GM18508 (cell line): ENCODE measurements around the gene CERT1.
"Not testable (repeated sequence)": the region's sequence is repeated elsewhere in the genome, so short reads cannot be mapped to it uniquely, and the experiment has no call there.

Experiments
- ATAC-seq: cut with Tn5 transposase; IDR thresholded peaks from one replicate; pipeline ENCODE4 v1.9.1; 2021; ENCODE audit warnings: moderate number of reproducible peaks; ENCODE audit not compliant: insufficient read depth, unreplicated experiment

The CERT1 gene

DNA sequence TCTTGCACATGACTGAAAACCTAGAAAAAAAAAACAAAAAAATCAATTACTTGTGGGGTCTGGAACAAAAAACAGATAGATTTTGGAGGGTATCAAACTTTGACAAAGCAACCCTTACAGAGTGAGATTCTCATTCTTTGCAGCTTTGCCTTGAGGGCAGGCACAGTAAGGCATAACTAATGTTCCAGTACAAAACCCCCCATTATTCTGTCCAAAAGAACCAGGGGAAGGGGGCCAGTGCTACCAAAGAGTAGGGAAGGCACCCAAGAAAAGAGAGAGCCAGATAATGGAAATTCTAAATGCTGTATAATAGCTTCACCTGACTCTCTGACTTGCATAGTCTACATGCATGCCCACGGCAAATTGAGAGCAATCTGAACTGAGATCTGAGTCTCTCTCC is 13.2 kb upstream of the CERT1 start:
- ATAC-seq: no peak

DNA sequence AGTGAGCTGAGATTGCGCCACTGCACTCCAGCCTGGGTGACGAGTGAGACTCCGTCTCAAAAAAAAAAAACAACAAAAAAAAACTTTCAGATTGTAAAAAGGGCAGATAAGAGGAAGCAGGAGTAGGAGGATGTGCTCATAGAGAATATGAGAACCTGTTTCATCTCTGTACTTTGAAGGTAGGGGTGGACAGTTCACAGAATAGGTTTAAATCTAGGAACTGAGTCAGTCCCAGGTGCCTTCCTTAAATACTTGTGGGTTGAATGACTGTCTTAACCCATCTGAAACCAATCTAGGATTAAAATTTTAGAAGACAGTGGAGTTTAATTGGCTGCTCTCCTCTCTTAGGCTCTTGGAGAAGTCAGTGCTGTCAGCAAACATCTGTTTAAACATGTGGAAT is 12.6 kb upstream of the CERT1 start:
- ATAC-seq: peak; percentile 82

DNA sequence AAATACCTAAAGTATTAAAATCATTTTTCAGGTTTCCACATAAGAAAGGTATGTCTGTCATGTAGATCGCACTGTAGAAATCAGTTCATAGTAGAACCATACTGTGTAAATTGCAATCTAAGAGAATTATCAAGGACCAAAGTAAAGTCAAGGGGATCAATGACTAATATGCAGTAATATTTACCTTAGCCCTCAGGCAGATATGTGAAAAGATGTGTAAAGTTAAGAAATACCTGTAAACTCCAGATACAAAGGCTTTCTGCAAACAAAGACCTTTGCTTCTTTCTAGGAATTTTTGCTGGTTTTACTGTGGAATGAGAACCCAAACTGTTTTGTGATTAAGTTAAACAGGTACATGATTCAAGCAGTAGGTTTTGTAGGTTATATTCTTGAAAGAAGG is 11.8 kb upstream of the CERT1 start:
- no peak for ATAC-seq

DNA sequence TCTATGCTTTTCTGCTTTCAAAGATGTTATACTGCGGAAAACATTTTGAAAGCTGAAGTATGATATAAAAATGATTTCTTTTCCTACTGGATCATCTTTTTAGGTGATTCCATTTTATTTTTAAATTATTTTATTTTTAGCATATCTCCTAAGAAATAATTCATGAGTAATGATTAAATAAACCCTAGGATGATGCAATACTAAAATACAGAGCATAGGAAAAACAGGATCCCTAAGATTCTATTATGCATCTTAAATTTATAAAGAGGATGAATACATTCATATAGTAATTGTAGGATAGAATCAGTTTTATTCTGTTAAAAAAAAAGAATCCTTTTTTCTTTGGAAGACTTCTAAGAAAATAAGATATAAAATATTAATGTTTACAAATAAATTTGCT is 11.1 kb upstream of the CERT1 start:
- no peak for ATAC-seq

DNA sequence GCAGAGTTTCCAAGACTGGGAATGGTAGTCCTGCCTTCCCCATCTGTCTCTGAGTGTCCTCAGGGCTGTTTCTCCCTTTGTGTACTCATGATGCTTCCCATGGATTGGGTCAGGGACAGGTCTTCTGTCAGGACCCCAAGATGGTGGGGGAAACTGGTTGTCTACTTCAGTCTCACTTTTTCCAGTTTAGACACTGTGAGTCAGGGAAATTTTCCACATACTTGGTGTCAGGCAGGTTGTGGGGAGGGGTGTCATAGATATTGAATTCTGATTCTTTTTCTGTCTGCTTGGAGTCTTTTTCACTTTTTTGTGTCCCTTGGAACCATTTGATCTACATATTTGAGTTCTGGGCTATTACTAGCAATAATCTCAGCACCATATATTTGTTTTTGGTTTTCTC is 10.6 kb upstream of the CERT1 start:
- ATAC-seq: no peak

DNA sequence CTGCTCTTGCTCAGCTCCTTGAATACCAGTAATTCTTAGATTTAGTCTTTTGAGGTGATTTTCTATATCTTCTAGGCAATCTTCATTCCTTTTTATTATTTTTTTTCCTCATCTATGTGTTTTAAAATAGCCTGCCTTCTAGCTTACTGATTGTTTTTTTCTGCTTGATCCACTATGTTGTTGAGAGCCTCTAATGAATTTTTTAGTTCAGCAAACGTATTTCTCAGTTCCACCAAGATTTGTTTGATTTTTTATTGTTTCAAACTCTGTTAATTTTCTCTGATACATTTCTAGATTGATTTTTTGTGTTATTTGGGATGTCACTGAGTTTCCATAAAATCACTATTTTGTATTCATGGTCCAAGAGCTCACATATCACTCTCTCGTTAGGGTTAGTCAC is 9.8 kb upstream of the CERT1 start:
- no peak for ATAC-seq

DNA sequence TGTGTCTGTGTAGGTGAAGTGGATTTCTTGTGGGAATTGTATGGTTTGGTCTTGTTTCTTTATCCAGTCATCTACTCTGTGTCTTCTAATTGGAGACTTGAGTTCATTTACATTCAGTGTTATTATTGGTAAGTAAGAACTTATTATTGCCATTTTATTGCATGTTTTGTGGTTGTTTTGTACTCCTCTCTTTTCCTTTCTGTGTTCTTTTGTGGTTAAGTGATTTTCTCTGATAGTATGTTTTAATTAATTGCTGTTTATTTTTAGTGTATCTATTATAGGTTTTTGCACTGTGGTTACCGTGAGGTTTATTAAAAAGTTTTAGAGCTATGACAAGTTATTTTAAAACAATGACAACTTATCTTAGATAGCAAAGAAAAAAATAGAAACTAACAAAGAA is 8.3 kb upstream of the CERT1 start:
- no peak for ATAC-seq

DNA sequence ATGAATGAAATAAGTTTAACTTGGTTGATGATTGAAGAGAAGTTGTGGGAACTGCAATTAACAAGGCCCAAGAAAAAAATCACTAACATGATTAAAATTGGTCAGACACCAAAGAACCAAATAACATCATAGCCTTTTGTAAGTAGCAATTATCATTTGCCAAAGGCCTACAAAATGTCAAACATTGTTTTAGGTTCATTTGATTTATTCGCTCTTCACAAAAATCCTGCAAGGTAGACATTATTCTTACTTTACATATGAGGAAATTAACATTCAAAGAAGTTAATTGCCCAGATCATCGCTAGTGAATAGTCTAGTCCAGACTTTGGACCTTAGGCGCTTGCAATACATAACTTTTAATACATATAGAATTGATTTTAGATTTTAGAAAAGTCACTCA is 2.9 kb upstream of the CERT1 start:
- ATAC-seq: no peak

DNA sequence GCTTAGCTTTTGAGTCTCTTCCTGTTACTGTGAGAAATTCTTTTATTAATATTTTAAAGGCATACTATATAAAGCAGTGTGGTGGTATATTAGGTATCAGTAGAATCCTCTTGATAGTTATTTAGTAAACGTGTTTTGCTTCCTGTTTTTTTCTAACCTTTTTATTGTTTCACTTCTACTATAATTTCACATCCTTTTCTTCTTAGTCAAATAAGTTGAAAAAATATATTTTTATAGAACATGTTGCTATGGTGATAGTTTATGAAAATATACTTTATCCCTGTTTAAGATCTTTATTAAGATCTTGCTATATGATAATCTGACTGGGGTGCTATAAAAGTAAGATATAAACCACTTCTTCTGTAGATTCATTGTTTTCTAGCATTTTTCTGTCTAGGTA is 2.4 kb upstream of the CERT1 start:
- no peak for ATAC-seq

DNA sequence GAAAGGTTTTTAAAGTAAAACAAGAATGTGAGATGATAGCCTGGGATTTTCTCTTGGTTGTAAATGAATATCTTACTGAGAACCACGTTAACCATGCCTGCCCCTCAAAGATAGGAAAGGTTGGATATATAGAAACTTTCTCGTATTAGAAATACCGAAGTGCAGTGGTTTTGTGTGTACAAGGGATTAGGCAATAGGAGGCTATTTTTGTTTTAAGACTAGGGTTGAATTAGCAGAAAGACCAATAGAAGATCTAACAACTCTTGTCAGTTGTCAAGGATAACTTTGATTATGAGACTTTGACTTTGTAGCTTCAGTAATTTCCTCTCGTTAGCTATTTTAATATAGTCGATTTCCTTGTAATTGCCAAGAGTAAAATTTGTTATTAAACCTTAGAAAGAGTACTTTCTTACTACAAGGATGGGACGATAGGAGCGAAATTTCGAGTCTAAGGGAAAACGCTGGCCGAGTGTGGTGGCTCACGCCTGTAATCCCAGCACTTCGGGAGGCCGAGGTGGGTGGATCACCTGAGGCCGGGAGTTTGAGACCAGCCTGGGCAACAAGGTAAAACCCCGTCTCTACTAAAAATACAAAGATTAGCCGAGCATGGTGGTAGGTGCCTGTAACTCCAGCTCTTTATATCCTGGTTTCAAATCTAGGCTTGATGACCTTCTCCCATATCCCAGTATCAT is 1.1 kb upstream of the CERT1 start:
- ATAC-seq: no peak

DNA sequence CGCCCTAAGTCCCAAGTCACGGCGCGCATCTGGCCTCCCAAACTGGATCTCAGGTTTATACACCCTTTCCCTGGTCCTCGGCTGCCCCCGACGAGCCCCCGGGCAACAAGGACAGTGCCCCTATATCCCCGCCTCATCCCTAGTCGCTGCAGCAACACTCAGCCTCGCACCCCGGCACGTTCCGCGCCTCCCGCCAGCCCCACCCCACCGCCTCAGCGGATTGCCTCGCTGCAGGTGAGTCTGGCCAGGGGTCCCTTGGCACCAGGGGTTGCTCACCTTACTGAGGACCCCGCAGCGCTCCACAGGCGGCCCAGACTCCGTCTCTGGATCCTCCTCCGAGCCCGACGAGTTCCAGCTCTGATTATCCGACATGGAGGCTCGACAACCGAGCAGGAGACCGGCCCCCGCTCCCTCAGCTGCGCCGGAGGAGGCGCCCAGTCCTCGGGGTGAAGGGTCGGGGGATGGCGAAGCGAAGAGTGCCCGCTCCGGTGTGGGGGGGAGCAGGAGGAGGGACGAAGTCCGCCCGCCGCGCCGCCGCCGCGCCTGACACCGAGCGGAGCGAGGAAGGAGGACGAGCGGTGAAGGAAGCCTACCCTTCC is 494 bp downstream of the CERT1 start:
- ATAC-seq: peak; percentile 11

DNA sequence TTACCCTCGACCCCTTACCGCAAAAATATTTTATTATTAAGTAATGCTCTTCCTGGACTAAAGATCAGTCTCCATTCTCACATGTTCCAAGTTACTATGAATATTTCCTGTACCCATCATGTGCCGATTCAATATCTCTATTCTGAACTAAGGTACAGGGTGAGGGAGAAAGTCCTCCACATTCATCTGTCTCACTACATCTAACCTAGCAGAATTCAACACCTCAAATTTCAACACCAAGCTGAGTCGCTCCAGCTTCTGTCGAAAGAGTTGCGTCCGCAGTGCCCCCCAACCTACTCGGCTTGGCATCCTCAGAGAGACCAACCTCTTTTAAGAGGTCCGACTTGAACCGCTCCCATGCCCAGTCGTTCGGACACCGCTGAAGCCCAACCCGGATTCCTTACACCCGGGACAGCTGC is 1.0 kb downstream of the CERT1 start:
- no peak for ATAC-seq

DNA sequence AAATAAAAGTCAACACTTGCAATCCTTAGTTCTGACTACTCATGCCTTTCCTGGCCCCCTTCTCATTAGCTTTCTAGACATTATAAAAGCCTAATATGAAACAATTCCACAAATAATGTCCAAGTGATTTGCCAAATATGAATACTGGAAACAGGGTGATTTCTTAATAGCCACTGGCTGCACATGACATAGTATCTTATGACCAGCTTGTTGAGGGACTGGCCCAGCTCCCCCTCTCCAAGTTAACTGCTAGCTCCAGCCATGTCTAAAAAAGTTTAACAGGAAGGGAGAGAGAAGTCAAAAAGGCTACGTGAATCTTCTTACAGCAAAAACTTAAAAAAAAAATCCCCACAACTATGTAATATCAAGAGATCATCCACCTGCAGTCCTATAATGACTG is 1.5 kb downstream of the CERT1 start:
- ATAC-seq: no peak

DNA sequence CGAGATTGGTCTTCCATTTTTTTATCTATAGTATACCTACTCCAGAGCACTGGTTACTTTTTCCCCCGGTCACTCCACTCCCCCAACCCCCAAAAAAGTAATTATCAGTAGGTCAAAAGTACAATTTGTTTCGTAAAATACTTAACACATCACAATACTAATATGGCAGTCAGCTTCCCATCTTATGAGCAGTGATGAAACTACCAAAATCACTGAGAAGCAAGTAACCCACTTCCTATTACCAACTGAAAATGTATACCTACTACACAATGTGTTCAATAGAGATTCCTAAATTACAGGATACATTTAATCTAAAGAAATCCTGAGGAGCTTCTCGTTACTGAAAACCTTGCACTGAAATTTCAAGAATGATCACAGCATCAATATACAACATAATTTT is 1.9 kb downstream of the CERT1 start:
- ATAC-seq: no peak

DNA sequence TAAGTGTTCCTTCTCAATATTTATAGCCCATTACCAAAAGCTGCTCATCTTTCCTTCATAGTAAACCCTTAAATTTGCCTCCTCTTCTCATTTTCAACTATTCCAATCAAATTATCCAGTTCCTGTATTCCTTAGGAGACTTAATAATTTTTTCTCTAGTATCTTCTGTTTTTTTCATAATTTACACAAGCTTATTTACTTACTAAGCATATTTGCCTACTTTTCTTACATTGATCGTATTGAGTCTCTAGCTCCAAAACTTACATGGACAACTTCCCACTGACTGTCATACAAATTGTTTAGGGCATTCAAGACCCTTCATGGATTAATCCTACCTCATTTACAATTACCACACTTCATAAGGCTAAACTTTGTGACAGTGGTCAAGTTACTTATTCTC is 3.6 kb downstream of the CERT1 start:
- ATAC-seq: no peak

DNA sequence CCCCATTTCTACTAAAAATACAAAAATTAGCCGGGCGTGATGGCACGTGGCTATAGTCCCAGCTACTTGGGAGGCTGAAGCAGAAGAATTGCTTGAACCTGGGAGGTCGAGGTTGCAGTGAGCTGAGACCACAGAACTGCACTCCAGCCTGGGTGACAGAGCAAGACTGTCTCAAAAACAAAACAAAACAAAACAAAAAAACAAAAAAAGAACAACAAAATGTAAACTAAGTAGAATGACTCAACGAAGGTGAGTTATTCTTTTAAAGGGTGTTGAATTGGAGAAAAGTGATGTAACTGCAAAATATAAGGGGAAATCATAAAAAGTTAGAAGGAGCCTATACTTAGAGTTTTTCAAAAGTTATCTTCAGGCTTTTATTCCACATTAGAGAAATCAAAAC is 6.3 kb downstream of the CERT1 start:
- not testable (repeated sequence) for ATAC-seq

DNA sequence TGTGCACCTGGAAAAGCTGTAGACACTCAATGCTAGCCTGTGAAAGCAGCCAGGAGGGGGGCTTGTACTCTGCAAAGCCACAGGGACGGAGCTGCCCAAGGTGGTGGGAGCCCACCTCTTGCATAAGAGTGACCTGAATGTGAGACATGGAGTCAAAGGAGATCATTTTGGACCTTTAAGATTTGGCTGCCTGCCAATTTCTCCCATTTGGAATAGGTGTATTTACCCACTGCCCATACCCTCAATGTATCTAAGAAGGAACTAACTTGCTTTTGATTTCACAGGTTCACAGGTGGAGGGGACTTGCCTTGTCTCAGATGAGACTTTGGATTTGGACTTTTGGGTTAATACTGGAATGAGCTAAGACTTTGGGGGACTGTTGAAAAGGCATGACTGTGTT is 12.6 kb downstream of the CERT1 start:
- not testable (repeated sequence) for ATAC-seq

DNA sequence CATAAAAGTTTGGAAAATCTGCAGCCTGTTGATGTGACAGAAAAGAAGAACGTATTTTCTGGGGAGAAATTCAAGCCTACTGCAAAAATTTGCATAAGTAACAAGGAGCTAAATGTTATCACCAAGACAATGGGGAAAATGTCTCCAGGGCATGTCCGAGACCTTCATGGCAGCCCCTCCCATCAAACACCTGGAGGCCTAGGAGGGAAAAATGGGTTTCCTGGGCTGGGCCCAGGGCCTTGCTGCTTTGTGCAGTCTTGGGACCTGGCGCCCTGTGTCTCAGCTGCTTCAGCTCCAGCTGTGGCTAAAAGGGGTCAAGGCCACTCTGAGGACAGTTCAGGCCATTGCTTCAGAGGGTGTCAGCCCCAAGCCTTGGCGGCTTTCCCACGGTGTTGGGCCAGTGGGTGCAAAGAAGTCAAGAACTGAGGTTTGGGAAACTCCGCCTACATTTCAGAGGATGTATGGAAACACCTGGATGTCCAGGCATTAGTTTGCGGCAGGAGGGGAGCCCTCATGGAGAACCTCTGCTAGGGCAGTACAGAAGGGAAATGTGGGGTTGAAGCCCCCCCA is 13.1 kb downstream of the CERT1 start:
- ATAC-seq: no peak

DNA sequence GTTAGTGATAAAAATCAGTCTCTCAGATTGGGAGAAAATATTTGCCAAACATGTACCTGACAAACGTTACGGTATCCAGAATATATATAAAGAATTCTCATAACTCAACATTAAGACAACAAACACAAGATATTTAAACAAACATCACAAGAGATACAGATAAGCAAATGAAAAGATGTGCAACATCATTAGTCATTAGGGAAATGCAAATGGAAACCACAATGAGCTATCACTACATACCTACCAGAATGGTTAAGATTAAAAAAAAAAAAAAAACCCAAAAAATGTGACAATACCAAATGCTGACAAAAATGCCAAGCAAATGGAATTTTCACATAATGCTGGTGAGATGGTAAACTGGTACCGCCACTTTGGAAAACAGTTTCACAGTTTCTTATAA is 15.4 kb downstream of the CERT1 start:
- ATAC-seq: no peak

DNA sequence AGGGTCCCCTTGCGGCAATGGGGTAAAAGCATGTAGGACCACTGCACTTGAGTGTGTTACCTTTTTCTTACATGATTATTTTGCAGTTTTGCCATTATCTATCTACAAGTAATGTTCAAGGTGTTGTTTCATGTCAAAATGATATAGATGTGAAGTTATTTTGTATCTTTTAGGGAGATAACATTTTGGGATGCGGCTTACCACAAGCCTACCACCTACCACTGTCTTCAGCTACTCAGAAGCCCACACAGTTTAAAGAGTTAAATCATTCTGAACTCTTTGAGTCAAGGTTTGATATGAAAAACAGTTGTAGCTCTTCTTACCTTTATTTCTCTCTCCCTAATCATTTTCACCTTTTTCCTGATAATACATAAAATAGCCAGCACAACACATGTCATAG is 19.8 kb downstream of the CERT1 start:
- ATAC-seq: no peak

DNA sequence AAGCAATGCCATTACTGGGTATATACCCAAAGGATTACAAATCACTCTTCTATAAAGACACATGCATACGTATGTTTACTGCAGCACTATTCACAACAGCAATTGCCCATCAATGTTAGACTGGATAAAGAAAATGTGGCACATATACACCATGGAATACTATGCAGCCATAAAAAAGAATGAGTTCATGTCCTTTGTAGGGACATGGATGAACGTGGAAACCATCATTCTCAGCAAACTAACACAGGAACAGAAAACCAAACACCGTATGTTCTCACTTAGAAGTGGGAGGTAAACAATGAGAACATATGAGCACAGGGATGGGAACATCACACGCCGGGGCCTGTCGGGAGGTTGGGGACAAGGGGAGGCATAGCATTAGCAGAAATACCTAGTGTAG is 21.6 kb downstream of the CERT1 start:
- not testable (repeated sequence) for ATAC-seq

DNA sequence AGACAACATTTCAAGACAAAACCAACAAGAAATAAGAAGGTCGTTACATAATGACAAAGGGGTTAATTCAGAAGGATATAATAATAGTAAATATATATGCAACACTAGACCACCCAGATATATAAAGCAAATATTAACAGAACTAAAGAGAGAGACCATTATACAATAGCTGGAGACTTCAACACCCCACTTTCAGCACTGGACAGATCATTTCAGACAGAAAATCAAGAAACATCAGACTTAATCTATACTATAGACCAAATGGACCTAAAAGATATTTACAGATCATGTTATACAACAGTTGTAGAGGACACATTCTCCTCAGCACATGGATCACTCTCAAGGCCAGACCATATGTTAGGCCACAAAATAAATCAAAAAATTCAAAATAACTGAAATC is 26.8 kb downstream of the CERT1 start:
- ATAC-seq: no peak
